ENCODE measurements around the gene SGK1.

DNA sequence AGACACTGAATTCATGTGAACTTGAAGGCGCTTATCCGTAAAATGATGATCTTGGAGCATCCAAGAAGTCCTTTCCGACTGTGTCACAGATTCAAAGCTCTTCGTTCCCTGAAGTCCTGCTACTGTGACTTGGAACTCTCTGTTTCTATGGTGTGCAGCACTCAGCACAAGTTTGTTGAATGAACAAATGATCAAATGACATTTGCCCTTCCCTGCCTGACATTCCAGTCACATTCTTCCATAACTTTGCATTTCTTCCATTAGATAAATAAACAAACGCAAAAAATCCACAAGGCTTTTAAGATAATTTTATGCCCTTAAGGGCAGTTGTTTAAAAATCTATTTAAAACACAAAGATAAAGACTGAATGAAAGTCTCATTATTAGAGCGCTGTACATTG lies 39.9 kb downstream of the SGK1 start:
- TF ChIP-seq, protein P1, sequence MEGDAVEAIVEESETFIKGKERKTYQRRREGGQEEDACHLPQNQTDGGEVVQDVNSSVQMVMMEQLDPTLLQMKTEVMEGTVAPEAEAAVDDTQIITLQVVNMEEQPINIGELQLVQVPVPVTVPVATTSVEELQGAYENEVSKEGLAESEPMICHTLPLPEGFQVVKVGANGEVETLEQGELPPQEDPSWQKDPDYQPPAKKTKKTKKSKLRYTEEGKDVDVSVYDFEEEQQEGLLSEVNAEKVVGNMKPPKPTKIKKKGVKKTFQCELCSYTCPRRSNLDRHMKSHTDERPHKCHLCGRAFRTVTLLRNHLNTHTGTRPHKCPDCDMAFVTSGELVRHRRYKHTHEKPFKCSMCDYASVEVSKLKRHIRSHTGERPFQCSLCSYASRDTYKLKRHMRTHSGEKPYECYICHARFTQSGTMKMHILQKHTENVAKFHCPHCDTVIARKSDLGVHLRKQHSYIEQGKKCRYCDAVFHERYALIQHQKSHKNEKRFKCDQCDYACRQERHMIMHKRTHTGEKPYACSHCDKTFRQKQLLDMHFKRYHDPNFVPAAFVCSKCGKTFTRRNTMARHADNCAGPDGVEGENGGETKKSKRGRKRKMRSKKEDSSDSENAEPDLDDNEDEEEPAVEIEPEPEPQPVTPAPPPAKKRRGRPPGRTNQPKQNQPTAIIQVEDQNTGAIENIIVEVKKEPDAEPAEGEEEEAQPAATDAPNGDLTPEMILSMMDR (tag by site-specific recombination; IDR thresholded peaks at IDR 0.05): no peak
- TF ChIP-seq, protein P2, sequence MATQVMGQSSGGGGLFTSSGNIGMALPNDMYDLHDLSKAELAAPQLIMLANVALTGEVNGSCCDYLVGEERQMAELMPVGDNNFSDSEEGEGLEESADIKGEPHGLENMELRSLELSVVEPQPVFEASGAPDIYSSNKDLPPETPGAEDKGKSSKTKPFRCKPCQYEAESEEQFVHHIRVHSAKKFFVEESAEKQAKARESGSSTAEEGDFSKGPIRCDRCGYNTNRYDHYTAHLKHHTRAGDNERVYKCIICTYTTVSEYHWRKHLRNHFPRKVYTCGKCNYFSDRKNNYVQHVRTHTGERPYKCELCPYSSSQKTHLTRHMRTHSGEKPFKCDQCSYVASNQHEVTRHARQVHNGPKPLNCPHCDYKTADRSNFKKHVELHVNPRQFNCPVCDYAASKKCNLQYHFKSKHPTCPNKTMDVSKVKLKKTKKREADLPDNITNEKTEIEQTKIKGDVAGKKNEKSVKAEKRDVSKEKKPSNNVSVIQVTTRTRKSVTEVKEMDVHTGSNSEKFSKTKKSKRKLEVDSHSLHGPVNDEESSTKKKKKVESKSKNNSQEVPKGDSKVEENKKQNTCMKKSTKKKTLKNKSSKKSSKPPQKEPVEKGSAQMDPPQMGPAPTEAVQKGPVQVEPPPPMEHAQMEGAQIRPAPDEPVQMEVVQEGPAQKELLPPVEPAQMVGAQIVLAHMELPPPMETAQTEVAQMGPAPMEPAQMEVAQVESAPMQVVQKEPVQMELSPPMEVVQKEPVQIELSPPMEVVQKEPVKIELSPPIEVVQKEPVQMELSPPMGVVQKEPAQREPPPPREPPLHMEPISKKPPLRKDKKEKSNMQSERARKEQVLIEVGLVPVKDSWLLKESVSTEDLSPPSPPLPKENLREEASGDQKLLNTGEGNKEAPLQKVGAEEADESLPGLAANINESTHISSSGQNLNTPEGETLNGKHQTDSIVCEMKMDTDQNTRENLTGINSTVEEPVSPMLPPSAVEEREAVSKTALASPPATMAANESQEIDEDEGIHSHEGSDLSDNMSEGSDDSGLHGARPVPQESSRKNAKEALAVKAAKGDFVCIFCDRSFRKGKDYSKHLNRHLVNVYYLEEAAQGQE (tag by site-specific recombination; IDR thresholded peaks at IDR 0.05): no peak
- TF ChIP-seq ZNF184 (tag by site-specific recombination; IDR thresholded peaks at IDR 0.05) (no peak), IKZF3 (tag by site-specific recombination; IDR thresholded peaks at IDR 0.05) (no peak), ZNF501 (tag by site-specific recombination; IDR thresholded peaks at IDR 0.05) (no peak), MZF1 (tag by site-specific recombination; IDR thresholded peaks at IDR 0.05; ENCODE audit: borderline replicate concordance) (no peak), BCL11A (tag by site-specific recombination; IDR thresholded peaks at IDR 0.05; ENCODE audit: low read depth) (no peak), ZSCAN30 (tag by site-specific recombination; IDR thresholded peaks at IDR 0.05) (no peak), ZNF248 (tag by site-specific recombination; IDR thresholded peaks at IDR 0.05) (no peak), GLI2 (tag by site-specific recombination; IDR thresholded peaks at IDR 0.05; ENCODE audit: borderline replicate concordance, low read depth) (no peak), ZBTB17 (tag by site-specific recombination; IDR thresholded peaks at IDR 0.05) (no peak), ZNF621 (tag by site-specific recombination; IDR thresholded peaks at IDR 0.05) (no peak)
- TF ChIP-seq, protein P3, sequence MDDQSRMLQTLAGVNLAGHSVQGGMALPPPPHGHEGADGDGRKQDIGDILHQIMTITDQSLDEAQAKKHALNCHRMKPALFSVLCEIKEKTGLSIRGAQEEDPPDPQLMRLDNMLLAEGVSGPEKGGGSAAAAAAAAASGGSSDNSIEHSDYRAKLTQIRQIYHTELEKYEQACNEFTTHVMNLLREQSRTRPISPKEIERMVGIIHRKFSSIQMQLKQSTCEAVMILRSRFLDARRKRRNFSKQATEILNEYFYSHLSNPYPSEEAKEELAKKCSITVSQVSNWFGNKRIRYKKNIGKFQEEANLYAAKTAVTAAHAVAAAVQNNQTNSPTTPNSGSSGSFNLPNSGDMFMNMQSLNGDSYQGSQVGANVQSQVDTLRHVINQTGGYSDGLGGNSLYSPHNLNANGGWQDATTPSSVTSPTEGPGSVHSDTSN (CRISPR knock-in tag; IDR thresholded peaks at IDR 0.05): no peak
- TF ChIP-seq, protein P4, sequence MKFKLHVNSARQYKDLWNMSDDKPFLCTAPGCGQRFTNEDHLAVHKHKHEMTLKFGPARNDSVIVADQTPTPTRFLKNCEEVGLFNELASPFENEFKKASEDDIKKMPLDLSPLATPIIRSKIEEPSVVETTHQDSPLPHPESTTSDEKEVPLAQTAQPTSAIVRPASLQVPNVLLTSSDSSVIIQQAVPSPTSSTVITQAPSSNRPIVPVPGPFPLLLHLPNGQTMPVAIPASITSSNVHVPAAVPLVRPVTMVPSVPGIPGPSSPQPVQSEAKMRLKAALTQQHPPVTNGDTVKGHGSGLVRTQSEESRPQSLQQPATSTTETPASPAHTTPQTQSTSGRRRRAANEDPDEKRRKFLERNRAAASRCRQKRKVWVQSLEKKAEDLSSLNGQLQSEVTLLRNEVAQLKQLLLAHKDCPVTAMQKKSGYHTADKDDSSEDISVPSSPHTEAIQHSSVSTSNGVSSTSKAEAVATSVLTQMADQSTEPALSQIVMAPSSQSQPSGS (tag by site-specific recombination; IDR thresholded peaks at IDR 0.05; ENCODE audit: low read depth): no peak

Data from HEK293 (cell line).